NCI-H1436 (cell line): ENCODE measurements around the gene UNC5C.

ENCODE experiments used
- DNase-seq: peaks from one replicate; lab custom pipeline; 2025; lab: John Stamatoyannopoulos, UW

The UNC5C gene

DNA sequence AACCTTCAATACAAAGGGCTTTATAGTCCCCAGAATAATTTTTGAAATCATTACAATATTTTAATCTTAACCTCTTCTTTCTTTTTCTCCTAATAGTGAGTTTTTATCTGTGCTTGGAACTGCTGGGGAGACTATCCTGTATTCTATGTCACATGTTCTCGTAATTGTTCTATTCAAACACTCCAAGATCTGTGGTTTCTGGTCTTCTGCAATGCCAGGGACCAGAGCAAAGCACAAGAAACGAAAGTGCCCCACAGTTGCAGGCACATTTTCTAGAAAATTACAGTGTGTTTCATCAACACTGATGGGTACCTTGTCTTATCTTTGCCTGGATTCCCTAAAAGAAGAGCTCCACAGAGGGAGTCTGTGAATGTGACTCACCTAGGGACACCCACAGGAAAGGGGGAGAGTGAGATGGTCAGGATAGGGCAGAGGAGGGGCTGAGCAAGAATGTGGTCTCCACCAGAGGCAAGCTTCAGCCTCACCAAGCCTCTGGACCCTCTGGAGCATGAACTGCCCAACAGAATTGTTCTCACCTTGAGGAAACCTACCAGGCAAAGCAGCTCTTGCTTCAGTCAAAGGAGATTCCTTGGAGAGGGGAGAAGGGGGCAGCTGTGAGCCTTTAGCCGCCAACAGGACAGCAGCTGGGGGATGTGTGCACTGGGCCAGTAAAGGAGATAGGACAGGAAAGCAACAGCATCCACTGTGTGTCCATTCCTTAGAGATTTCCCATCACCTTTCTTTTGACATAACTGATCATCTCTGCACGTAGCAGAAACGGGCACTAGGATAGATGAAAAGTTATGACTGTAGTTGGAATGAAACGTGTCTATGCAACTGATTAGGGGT, 25.9 kb downstream of the UNC5C start:
- DNase-seq, result no peak

DNA sequence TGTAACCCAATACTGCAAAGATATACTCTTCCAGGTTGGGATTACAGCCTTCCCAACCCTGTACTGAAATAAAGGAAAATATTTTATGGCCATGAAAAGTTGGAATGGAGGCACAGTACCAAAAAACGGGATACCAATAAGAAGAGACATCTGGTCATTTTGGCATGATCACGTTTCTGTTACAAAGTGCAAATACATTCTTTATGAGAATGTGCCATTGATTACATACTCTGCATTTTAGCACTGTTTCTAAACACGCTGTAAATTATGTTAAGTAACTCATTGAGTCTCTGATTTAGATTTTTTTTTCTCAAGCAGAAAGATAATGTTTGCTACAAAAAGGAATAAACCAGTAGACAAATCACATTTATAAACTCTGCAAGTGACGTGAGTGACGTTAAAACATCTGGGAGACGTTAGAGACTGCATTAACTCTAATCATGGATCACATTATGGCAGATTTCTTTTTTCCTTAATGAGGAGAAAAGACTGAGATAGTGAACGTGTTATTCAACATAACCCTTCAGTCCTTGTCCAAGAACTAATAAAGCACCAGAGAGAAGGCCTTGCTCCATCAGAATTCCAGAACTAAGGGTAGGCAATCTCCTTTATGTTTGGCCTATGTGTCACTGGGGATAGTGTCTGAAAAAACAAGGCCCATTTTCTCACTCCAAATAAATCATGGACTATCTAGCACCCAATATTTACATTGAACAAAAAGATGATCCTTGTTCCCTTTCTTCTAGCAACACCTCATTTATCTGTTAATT, 31.0 kb downstream of the UNC5C start:
- no peak for DNase-seq

DNA sequence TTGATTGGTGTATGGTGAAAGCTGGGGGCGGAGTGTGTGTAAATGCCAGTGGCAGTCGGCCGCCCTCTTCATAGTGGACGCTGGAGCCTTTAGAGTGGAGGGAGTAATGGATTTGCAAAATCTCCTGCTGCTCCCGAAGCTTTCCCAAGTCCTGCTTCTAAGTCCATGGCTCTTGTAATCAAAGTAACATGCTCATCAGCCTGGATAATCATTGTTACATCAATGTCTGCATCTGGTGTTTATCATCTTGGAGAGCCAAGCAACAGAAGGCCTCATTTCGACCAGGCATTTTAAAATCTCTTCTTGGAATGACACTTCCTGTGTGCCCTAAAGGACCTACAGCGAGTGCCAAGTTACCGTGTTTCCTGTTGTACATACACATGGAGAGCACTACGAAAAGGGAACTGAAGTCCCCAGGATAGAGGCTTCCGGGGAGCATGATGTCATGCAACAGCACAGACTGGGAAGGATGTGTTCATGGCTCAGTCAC, 32.2 kb downstream of the UNC5C start:
- no peak for DNase-seq

DNA sequence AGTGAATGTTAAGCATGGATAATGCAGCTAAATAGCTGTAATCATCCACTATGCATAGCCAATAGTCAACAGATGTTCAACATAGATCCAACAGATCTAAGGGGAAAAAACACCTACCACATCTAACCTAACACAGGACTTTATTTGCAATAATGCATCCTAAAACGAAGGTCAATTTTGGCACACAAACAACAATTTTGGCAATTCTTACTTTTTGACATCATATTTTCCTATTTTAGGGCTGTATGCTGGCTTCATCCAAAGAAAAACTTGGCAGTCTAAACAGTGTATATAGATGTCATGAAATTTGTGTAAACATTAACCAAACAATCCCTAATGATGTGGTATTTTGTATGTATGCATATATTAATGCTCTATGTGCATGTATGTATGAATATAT, 33.2 kb downstream of the UNC5C start:
- DNase-seq, result no peak

DNA sequence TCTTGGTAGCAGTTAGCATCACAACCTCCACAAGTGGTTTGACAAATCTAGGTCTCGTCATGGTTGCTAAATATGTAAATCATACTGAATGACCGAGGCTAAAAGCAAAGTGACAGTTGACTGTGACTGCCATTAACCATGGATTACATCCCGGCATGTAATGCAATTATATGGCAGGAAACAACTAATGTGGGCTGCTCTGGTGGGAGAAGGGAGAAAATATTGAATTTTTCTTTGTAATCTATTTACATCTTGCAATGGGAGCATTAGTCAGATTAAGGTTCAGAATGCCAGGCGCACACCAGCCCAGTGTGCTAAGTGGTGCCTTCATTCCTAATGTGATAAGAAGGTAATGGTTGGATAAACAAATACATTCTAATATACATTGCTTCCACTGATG, 35.8 kb downstream of the UNC5C start:
- no peak for DNase-seq

DNA sequence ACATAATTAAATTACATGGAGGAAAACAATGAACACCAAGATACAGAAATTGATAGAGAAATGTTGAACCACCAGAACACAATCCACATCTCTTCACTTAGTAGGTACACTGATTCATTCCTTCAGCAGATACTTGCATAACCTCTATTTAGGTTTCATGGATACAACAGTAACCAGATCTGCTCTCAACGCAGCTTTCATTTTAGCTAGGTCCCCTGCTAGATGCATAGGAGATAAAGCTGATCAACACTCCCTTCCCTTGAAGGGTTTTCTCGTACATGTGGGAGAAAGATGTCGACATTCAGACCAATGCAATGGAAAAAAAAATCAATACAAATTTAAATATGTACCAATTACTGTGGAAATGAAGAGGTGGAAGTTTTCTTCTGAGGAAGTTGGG, 37.3 kb downstream of the UNC5C start:
- DNase-seq, result no peak

DNA sequence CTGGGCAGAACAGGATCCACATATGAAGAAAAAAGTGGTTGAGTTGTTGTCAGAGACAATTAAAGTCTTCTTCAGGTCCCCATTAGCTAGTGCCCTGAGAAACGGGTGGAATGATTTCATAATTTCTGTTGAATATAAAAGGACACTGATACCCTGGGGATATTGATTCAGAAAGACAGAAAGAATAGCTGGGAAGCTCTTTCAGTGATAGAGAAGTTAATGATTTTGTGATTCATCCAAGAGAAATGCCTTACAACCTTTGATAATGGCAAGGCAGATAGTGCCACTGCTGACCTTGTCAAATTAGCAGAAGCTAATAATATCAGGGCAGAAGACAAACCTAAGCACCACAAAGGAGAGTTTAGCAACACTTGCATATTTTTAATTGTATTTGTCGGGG, 37.9 kb downstream of the UNC5C start:
- DNase-seq, result no peak

DNA sequence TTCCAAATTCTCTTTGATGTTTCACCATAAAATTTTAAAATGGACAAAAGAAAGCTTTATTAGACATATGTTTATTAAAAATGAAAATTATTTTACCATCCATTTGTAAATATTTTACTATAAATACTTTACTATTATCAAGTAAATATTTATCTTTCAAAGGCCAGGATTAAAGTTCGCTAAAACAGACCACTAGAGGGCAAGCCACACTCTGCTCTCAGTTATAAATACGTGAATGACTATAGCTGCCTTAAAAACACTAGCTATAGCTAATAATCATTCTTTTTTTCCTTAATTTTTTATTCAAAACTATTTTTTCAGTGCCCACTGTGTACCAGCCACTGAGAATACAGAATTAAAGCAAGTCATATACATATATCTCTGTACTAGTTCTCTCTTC, 38.6 kb downstream of the UNC5C start:
- DNase-seq, result no peak

DNA sequence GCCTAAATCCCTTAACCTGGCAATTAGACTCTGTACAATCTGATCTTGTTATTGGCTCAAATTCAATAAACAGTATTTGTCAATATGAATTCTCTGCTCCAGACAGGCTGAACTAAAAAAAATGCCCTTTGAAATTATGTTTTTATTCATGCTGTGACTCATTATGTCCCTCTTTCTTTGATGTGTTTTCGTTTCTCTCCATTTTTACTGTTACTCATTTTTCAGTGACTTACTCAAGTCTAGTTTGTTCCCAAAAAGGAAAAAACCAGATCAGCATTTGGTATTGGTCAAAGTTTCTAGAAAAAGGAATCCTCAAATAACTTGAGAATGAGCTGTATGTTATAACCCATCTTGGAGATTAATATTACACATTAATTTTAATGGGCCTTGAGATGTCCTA, 40.4 kb downstream of the UNC5C start:
- no peak for DNase-seq

DNA sequence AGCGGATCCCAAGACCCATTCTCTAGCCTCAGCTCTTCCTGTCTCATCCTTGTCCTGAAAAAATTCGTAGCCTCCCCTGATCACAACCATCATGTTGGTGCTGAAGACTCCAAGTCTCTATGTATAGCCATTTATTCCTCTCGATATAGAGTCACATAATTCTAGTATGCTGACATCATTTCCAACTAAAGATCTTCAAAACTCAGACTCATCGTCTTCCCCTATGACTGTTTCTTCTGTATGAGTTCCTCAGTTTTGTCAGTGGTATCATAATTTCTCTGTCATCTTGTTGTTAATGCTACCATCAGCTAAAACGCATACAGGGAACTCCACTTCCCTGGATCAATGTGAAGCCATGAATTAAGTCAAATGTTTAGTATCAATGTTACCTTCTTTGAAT, 41.2 kb downstream of the UNC5C start:
- DNase-seq, result no peak

DNA sequence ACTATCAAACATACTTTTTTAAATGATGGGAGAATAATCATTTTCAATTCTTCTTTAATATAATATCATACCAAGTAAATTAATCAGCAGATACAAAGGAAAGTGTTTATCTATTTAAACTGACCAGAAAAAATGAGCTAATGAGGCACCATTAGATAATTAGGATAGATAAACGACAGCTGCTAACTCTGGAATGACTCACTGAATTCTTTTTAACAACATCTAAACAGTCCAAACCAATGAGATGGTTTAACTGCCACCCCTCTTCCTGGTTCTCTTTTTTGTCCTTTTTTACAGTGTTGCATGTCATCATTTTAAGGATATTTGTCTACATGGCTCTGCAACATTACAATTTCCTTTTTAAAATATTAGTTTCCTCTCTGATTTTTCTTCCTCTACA, 41.6 kb downstream of the UNC5C start:
- DNase-seq, result no peak

DNA sequence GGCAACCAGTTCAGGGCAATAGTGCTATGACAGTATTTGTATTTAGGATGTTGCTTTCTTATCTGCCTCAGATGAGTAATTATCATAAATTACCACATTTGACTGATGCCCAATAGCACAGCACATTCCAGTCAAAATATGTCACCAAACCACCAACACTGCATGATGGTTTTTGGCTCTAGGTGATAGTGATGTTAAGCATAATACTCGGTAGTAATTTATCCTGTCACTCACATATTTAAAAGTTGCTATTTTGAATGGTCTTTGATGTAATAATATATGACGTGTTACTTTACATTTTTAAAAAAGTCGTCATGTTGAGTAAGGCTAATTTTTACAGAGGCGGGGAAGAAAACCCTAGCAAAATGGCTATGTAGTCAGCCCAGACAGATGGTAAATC, 42.5 kb downstream of the UNC5C start:
- DNase-seq, result no peak

DNA sequence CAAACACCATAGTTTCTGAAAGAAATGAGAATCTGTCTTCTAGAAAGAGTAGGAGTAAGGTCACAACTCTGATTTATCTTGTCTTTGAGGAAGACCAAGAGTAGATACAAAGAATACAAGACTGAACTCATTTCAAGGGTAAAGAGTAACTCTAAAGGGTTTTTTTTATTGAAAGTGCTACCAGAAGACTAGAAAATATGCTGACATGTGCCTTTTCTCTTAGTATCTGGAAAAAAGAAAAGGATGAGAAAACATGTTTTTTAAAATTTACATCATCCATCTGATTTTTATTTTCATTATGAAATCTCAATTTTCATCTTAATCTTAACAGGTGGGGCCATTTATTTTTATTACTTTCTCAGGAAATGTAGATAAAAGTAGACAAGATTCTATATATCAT, 43.0 kb downstream of the UNC5C start:
- DNase-seq, result no peak

DNA sequence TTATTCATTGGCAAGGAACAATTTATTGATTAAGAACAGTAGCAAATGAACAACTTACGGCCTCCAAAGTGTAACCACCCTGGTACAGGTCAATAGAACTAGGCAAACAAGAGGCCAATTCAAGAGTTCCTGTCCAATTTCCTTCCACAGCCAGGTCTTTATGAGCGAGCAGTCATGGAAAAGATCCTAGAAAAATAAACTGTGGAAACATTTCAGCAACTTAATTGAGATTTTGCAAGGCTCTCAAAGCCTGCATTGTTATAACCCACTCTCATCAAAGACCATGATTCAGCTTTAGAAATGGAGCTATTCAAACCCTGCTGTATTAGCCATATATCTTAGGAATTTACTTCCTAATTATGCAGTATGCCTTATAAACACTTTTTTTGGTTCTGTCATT, 43.6 kb downstream of the UNC5C start:
- no peak for DNase-seq

DNA sequence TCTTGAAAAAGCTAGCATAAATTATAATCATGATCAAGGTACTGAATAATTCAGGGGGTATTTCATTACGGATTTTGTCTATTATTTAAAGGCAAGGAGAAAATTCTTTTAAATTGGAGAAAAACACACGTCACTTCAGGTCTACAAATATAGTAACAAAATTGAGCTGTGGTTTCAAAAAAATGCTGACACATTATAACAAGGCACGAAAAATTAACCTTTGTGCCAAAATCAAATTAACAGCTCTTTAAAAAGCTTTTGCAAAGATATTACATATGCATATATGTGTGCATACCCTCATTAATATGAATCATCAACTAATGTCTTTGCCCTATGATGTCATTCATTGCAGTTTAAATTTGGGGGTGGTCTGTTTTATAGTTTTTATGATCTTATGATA, 44.3 kb downstream of the UNC5C start:
- DNase-seq, result no peak

DNA sequence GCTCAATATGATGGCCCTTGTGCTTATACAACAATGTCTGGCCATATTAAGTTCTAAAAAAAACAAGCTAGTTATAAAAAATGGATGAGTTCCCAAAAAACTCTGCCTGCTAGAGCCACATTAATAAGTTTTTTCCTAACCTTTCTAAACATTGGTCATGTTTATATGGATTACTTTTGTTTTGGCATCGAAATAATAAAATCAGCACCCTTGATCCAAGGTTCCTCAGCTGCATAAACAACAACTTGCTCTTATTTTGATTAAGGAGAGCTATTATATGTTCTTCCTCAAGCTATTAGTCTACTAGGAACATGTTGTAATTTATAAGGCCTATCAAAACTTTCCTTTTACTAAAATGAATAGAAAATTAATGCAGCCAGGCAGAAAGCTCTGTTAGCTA, 48.4 kb downstream of the UNC5C start:
- no peak for DNase-seq

DNA sequence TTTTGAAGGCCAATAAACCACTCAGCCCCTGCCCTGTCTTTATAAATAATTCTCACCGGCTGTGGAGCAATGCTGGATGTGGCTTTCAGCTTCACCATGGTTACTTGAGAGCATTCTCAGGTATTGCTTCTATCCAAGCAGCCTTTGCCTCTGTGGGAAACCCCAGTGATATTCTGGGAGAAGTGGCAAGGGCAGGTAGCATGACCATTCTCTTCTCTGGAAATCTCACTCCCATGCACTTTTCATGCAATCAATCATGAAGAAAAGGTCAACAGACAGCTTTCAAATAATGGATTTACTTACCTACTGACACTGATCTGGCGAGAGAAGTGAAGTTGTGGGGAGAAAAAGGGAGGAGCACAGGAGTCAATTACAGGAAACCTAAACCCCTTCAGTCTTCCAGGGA, 49.5 kb downstream of the UNC5C start:
- no peak for DNase-seq

DNA sequence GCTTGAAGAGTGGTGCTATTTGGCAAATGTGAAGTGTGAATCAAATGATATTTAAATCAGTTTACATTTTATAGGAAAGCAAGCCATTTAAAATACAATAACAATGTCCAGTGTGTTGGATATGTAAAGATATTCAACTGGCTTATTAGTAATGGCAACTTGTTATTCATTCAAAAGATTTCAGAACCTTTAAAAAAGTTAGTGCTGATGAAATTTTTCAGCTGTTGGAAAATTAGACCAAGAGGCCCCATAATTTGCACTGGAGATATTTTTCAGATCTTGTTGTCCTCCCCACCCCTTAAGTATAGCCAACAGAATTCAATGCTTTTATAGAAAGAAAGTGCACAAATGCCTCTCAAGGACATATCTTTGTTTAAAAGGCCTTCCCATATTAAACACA, 54.6 kb downstream of the UNC5C start:
- DNase-seq, result no peak

DNA sequence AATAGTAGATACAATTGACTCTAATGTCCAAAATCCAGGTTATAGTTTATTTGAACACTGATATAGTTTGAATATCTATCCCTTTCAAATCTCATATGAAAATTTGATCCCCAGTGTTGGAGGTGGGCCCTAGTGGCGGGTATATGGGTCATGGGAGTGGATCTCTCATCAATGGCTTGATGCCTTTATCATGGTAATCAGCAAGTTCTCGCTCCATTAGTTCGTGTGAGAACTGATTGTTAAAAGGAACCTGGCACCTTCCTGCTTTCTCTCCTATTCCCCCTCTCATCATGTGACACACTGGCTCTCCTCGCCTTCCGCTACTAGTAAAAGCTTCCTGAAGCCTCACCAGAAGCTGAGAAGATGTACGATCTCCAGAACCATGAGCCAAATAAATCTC, 70.1 kb downstream of the UNC5C start:
- DNase-seq, result no peak

DNA sequence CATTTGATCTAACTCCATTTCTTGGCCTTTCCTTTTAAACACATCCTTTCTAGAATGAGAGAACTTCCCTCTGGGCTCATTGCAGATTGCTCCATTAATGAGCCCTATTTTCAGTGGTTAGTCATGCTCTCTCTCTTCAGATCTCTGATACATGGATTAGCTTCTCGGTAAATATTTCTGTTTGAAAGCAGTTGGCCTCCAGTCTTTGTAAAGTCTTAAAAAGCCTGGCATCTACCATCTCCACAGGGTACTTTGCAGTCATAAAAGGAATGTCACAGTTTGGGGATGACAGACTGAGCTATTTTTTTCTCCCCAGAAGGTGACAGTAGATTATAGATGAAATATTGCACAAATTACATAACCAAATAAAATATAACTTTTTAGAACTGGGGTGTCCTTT, 72.7 kb downstream of the UNC5C start:
- DNase-seq, result no peak

DNA sequence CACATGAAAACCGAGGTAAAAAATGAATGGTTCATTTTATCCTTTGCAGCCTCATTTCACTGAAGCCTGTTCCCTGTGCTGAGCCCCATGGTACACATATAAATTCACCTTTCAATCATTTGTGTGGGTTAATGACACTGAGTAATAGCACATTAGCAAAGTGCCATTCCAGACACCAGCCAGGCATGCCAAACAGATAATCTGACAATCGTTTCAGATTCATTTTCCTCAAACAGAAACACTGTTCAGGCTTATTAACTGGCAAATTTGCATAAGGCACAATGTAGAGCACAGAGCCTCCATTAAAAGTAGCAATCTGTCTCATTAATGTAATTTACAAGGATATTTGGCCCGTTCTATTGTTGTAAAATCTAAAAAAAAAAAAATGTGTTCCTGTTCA, 76.2 kb downstream of the UNC5C start:
- DNase-seq, result no peak

DNA sequence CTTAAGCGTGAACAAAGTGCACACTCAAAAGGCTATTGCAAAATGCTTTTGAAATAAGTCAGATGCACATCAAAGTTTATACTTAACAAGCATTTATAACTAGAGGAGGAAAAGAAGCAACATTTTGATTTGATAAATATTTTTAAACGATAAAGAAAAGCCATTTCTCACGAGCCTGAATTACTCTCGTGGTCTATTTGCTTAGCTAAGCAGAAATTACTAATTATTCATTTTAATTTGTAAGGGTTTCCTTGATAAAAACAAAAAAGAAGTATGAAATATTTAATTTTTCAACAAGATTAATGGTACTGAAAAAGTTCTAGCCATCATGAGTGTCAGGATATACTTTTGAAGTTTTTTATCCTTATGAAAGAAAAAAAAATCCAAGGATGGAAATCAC, 78.2 kb downstream of the UNC5C start:
- DNase-seq, result no peak

DNA sequence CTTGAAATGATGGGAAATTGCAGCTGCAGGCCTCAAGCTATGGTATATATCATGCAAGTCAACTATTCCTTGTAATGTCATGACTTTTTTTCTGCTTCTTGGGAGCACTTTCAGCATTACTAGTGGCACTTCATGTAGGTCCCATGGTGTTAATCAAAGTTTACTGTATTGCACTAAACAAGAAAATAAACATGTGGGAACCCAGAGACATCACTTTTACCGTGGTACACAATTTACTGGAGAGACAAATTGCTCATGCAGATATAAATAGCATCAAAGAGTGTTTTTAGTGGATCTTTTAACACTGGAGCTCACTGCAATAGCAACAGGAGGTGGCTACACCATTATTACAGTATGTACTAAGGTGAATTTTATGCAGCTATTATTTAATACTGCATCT, 79.2 kb downstream of the UNC5C start:
- no peak for DNase-seq

DNA sequence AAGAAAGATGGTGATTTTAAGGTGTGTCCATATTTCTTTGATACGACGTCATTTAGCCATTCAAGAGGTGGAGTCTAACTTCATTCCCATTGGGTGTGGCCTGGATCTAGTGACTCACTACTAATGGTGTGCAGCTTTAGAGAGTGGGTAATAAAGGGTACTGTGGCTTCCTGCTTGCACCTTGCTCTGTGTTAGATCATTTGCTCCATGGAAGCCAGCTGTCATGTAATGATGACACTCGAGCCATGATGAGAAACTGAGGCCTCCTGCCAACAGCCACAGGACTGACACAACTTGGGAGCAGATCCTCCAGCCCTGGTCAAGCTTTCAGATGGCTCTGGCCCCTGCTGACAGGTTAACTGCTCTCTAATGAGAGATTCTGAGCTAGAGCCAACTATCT, 82.0 kb downstream of the UNC5C start:
- no peak for DNase-seq
